ENCODE data around the gene SNRNP70.
"Not testable (repeated sequence)": the region's sequence is repeated elsewhere in the genome, so short reads cannot be mapped to it uniquely, and the experiment has no call there.

The SNRNP70 gene

GRCh38 chr19:49136771-49137171 lies 51.5 kb downstream of the SNRNP70 start:
- TF ChIP-seq CTCF (IDR thresholded peaks at IDR 0.05; ENCODE audit: insufficient read depth, low read depth, low read length, missing control alignments): no peak
- H3K4me3 ChIP-seq (ENCODE audit: low read length): no peak overlapping the region
- DNase-seq (ENCODE audit: low read depth): no peak

GRCh38 chr19:49140951-49141350 lies 55.7 kb downstream of the SNRNP70 start:
- no peak for TF ChIP-seq CTCF (IDR thresholded peaks at IDR 0.05; ENCODE audit: insufficient read depth, low read depth, low read length, missing control alignments)
- DNase-seq (ENCODE audit: low read depth): no peak
- no peak overlapping the region for H3K4me3 ChIP-seq (ENCODE audit: low read length)

DNA sequence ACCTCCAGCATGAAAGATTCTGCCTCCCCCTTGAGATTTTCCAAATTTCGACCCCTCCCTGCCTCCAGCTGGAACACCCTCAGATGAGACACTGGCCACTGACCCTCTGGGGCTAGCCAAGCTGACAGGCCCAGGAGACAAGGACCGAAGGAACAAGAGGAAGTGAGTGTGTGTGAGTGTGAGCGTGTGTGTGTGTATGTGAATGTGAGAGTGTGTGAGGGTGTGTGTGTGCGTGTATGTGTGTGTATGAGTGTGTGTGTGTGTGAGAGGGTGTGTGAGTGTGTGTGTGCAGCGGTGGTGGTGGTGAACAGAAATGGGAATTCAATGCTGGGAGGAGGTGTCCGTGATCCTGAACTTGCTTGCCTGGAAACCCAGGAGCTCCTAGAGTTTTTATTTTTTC lies 56.1 kb downstream of the SNRNP70 start:
- TF ChIP-seq CTCF (IDR thresholded peaks at IDR 0.05; ENCODE audit: insufficient read depth, low read depth, low read length, missing control alignments): no peak
- H3K4me3 ChIP-seq (ENCODE audit: low read length): no peak overlapping the region
- DNase-seq (ENCODE audit: low read depth): no peak

- H3K4me3 ChIP-seq (ENCODE audit: low read length): peak overlapping the region; percentile 41
- TF ChIP-seq CTCF (IDR thresholded peaks at IDR 0.05; ENCODE audit: insufficient read depth, low read depth, low read length, missing control alignments): no peak
- peak; percentile 91 for DNase-seq (ENCODE audit: low read depth)
These were observed 57.6 kb downstream of the SNRNP70 start for GRCh38 chr19:49142866-49143335.

DNA sequence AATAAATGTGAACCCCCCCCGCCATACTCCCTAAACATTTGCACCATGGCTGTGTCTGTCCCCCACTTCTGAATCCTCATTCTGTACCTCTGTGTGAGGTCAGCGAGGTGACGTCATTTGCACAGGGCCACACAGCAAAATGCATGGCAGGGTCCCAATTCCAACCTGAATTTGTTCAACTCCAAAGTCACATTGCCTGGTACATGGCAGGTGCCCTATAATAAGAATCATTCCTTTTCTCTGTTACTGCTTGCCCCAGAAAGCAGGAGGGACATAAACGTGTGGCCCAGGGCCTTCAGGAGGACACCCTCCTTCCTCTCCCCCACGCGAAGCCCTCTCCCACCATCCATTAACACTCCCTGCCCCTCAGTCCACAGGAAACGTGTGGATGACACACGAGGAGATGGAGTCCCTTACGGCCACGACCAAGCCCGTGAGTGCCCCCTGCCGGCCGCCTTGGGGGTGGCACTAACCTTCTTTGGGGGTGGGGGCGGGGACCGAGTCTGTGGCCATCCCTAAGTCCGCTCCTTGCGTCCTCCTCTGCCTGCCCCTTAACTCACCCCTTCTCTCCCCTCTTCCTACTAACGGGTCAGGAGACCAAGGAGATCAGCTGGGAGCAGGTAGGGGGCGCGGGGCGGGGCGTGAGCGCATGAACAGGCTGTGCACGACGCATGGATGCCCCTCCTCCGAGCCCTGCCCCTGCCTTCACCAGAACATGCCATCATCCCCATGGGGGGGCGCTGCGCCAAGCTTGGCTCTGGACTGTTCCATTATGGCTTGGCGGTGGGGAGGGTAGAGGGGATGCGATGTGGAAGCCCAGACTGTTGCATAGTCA lies 60.5 kb downstream of the SNRNP70 start:
- no peak overlapping the region for H3K4me3 ChIP-seq (ENCODE audit: low read length)
- TF ChIP-seq CTCF (IDR thresholded peaks at IDR 0.05; ENCODE audit: insufficient read depth, low read depth, low read length, missing control alignments): peak; percentile 80
- peak; percentile 68 for DNase-seq (ENCODE audit: low read depth)

GRCh38 chr19:49146408-49146770 lies 61.1 kb downstream of the SNRNP70 start:
- DNase-seq (ENCODE audit: low read depth); H3K4me3 ChIP-seq (ENCODE audit: low read length): not testable (repeated sequence)

DNA sequence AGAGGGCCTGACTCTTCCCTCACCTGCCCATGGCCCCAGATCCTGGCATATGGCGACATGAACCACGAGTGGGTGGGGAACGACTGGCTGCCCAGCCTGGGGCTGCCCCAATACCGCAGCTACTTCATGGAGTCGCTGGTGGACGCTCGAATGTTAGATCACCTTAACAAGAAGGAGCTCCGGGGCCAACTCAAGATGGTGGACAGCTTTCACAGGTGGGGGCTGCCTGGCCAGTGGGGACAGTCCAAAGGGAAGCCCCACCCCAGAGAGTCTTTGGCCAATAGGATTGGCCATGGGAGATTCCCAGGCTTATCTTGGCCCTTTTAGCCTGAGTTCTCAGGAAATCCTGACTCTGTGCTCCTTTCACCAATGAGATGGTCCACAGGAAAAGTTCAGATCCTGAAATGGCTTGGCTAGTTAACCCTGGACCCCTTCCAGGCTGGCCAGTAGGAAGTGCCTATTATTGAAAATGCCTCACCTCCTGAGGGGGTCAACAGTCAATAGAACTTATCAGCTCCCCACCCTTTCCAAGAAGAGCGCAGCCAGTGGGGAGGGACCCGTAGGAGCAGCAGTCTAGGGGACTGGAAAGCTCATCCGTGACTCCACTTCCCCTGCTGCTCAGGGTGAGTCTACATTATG lies 62.9 kb downstream of the SNRNP70 start:
- no peak for TF ChIP-seq CTCF (IDR thresholded peaks at IDR 0.05; ENCODE audit: insufficient read depth, low read depth, low read length, missing control alignments)
- no peak for DNase-seq (ENCODE audit: low read depth)
- no peak overlapping the region for H3K4me3 ChIP-seq (ENCODE audit: low read length)

Data from epithelial cell of esophagus (primary cell).